Lower lobe of right lung (tissue), 2 donors: ENCODE results near the gene PRDM1. TPM values are rescaled to one million over a fixed set of nuclear protein-coding genes. Genes with fewer than 3 reads are reported as not detected.

Experiments used
- ATAC-seq, 2 donors: fragments of 200-7000 bp; cut with Tn5 transposase; one replicate each; pipeline ENCODE4 v1.9.1; 2020 to 2022; ENCODE audit warnings: mild to moderate bottlenecking in 2 of 2, moderate library complexity in 2 of 2
- DNase-seq: peaks from one replicate; pipeline ENCODE4 v3.0.0-alpha.2; 2020
- H3K27ac ChIP-seq: fragments of 200-600 bp; one replicate; pipeline ENCODE4 v1.8.0; 2022
- H3K27me3 ChIP-seq: fragments of 200-600 bp; one replicate; pipeline ENCODE4 v1.8.0; 2022; ENCODE audit warnings: low read depth
- H3K36me3 ChIP-seq: fragments of 200-600 bp; one replicate; pipeline ENCODE4 v1.8.0; 2022; ENCODE audit warnings: mild to moderate bottlenecking
- H3K4me1 ChIP-seq: fragments of 200-600 bp; one replicate; pipeline ENCODE4 v1.8.0; 2022
- H3K4me3 ChIP-seq: fragments of 200-600 bp; one replicate; pipeline ENCODE4 v1.8.0; 2022; ENCODE audit warnings: mild to moderate bottlenecking
- H3K9me3 ChIP-seq: fragments of 200-600 bp; one replicate; pipeline ENCODE4 v1.8.0; 2022
- CTCF ChIP-seq: fragments of 200-600 bp; IDR thresholded peaks from one replicate; pipeline ENCODE4 v1.8.0; 2022; ENCODE audit warnings: antibody characterized with exemption, mild to moderate bottlenecking
- intact Hi-C: fragments of 100-400 bp; cut with DNase I; formaldehyde crosslinking; loops from one replicate; pipeline ENCODE4 v1.11.0; 2022
- total RNA-seq: library from RNA; stranded (reverse); fragmentation: NEBNext Ultra II Directional; extraction: Animal tissue kit (Norgen Biotek cat#: 25700); gene quantifications from one replicate; pipeline ENCODE4 v1.2.1, GENCODE V29; 2021
- donor health status: DM: no; HTN: yes; CAD: no; lungs with severe emphysema.

PRDM1 gene
- total RNA-seq, 1 donor from 2014 or later = 13.9 TPM

DNA sequence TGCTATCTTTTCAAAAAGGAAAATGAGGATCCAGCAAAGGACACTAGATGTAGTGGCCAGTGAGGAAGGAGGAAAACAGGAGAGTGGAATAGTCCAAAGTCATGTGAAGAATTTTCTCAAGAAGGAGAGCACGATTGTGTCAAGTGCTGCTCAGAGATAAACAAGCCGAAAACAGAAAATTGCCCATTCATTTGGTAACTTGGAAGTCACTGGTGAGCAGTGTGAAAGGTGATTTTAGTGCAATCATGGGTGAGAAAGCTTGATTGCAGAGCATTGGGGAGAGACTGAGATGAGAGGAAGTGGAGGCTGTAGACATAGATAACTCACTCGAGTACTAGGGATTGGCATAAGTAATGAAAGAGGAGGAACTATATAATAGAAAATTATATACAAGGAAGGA lies 26.0 kb upstream of the PRDM1 start:
- peaks cover 5% of the 10 kb centered on the region for H3K4me1 ChIP-seq
- no peak overlapping the region for H3K27ac ChIP-seq
- no peaks in the 10 kb centered on the region for H3K36me3 ChIP-seq
- no peak for TF ChIP-seq CTCF
- no peak for DNase-seq
- intact Hi-C loops = no loop called here
- no peak overlapping the region for H3K4me3 ChIP-seq
- ATAC-seq = no peak
- H3K27me3 ChIP-seq = no peaks in the 10 kb centered on the region
- no peaks in the 10 kb centered on the region for H3K9me3 ChIP-seq

GRCh38 chr6:106063448-106063850 lies 22.7 kb upstream of the PRDM1 start:
- ATAC-seq (no peak), DNase-seq (no peak)
- H3K27ac ChIP-seq = no peak overlapping the region
- intact Hi-C loops = no loop called here
- H3K9me3 ChIP-seq = no peaks in the 10 kb centered on the region
- no peaks in the 10 kb centered on the region for H3K36me3 ChIP-seq
- no peak overlapping the region for H3K4me3 ChIP-seq
- TF ChIP-seq CTCF = no peak
- no peaks in the 10 kb centered on the region for H3K4me1 ChIP-seq
- H3K27me3 ChIP-seq = no peaks in the 10 kb centered on the region

DNA sequence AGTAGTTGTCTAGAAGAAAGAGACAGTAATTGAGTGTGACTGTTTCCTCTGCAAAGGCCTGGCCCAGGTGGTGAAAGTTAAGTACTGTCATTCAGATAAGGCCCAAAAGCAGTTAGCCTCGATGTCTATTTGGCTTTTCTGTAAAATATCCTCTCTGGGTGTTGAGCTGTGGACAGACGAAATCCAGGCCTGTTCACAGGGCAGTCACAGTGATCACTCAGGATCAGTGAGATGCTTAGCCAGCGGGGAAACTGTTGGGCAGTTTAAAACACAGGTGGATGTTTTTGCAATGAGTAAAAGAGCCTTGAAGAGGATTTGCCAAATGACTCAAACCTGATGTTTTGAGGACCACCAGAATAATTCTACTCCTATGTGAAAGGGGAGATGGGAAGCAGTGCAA lies 22.0 kb upstream of the PRDM1 start:
- Histone ChIP-seq H3K4me3 (no peak overlapping the region), H3K4me1 (no peaks in the 10 kb centered on the region), H3K9me3 (no peaks in the 10 kb centered on the region), H3K36me3 (no peaks in the 10 kb centered on the region), H3K27ac (no peak overlapping the region), H3K27me3 (no peaks in the 10 kb centered on the region)
- intact Hi-C loops = no loop called here
- no peak for ATAC-seq
- no peak for DNase-seq
- no peak for TF ChIP-seq CTCF

DNA sequence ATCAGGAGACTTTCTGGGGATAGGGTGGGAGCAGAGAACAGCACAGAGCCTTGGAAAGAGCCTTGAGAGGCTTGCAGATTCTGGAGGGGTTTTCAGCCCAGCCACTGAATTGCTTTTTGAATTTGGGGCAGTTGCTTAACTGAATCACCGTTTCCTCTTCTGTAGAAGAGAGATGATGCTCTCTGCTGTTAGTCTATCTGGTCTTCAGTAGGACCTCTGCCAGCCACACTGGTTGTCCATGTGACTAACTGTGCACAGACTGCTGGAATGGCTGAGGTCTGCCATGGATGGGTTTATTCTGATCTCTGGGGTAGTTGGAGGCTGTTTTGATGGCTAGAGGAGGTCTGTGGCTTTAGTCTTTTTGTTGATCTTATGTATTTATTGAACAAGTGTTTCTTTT lies 21.4 kb upstream of the PRDM1 start:
- intact Hi-C loops = no loop called here
- Histone ChIP-seq H3K4me1 (no peaks in the 10 kb centered on the region), H3K27ac (no peak overlapping the region), H3K27me3 (no peaks in the 10 kb centered on the region), H3K4me3 (no peak overlapping the region), H3K9me3 (no peaks in the 10 kb centered on the region), H3K36me3 (no peaks in the 10 kb centered on the region)
- no peak for ATAC-seq
- TF ChIP-seq CTCF = no peak
- DNase-seq = no peak

GRCh38 chr6:106066989-106067388 lies 19.1 kb upstream of the PRDM1 start:
- TF ChIP-seq CTCF = no peak
- no peak overlapping the region for H3K4me3 ChIP-seq

DNA sequence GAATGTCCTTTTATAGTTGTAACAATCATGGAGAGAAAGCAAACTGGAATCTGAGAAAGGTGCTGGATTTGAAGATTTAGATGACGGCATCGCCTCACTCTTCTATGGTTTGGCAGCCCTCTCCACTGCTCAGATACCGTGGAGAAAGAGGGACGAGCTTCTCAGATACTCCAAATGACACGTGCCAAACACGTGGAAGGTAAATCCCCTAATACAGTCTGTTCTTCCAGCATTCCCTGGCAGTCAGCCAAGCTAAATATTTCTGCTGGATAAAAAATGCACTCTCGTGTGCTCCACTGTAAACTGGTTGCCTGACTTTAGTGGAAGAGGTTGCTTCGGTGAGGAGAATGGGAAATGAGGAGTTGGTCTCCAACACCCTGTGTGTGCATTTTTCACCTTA lies 16.7 kb upstream of the PRDM1 start:
- Histone ChIP-seq H3K9me3 (no peaks in the 10 kb centered on the region), H3K27me3 (no peaks in the 10 kb centered on the region), H3K36me3 (no peaks in the 10 kb centered on the region), H3K4me1 (no peaks in the 10 kb centered on the region), H3K4me3 (no peak overlapping the region), H3K27ac (no peak overlapping the region)
- intact Hi-C loops = no loop called here
- TF ChIP-seq CTCF = no peak
- ATAC-seq (peak; percentile 23 to 52), DNase-seq (no peak)

More at GRCh38 chr6:106066989-106067388, 19.1 kb upstream of the PRDM1 start:
- intact Hi-C loops = no loop called here
- H3K27me3 ChIP-seq = no peaks in the 10 kb centered on the region
- H3K36me3 ChIP-seq = no peaks in the 10 kb centered on the region
- DNase-seq (no peak), ATAC-seq (no peak)
- no peak overlapping the region for H3K27ac ChIP-seq
- no peaks in the 10 kb centered on the region for H3K4me1 ChIP-seq
- H3K9me3 ChIP-seq = no peaks in the 10 kb centered on the region
